ENCODE results near the gene MLLT1. TPM values are rescaled to one million over a fixed set of nuclear protein-coding genes. Genes with fewer than 3 reads are reported as not detected.

MLLT1 gene
- total RNA-seq, 1 experiment from 2014 or later = 29.0 TPM

DNA sequence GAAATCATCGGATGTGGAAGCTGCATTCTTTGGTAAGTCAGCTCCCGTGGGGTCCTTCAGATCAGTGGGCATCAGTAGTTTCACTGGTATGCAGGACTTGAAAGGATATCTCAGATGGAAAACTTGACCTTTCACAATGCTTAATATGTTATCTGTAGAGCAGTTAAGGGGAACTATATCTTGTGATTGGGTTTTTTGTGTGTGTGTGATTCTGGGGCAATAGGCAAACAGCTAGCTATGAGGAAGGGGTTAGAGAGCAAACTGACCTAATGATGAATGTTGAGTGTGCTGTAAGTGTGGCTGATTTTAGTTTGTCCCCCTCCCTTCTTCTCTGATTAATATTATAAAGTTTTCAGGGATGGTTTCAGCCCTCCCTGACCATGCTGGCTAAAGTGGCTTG is 91.0 kb downstream of the MLLT1 start:
- Histone ChIP-seq H3K36me3 (ENCODE audit: low read depth, low read length) (peaks cover 22% of the 10 kb centered on the region), H3K9me3 (ENCODE audit: low read length) (no peaks in the 10 kb centered on the region), H3K27ac (ENCODE audit: low read length) (no peak overlapping the region), H3K4me1 (ENCODE audit: insufficient read depth, low read length) (no peaks in the 10 kb centered on the region), H3K79me2 (ENCODE audit: low read length) (peaks cover 3% of the 10 kb centered on the region; the same call in 1 of the 2 replicates), H3K4me2 (ENCODE audit: low read length) (no peak overlapping the region), H3K4me3 (ENCODE audit: low read length) (no peak overlapping the region), H4K20me1 (ENCODE audit: low read length) (no peaks in the 10 kb centered on the region), H3K9me2 (replicated peaks; ENCODE audit: low read length) (no peaks in the 10 kb centered on the region), H3F3A (ENCODE audit: low read length, unreplicated experiment) (no peaks in the 10 kb centered on the region), H2AFZ (ENCODE audit: low read length) (no peak overlapping the region), H3K27me3 (ENCODE audit: low read length) (no peaks in the 10 kb centered on the region), H3K9ac (ENCODE audit: low read length) (no peak overlapping the region)
- ATAC-seq (no peak), DNase-seq (no peak)
- TF ChIP-seq, protein P1, sequence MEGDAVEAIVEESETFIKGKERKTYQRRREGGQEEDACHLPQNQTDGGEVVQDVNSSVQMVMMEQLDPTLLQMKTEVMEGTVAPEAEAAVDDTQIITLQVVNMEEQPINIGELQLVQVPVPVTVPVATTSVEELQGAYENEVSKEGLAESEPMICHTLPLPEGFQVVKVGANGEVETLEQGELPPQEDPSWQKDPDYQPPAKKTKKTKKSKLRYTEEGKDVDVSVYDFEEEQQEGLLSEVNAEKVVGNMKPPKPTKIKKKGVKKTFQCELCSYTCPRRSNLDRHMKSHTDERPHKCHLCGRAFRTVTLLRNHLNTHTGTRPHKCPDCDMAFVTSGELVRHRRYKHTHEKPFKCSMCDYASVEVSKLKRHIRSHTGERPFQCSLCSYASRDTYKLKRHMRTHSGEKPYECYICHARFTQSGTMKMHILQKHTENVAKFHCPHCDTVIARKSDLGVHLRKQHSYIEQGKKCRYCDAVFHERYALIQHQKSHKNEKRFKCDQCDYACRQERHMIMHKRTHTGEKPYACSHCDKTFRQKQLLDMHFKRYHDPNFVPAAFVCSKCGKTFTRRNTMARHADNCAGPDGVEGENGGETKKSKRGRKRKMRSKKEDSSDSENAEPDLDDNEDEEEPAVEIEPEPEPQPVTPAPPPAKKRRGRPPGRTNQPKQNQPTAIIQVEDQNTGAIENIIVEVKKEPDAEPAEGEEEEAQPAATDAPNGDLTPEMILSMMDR (conservative IDR thresholded peaks at IDR 0.05; ENCODE audit: low read depth, low read length) = no peak
- intact Hi-C loops (cut with micrococcal nuclease) = no loop called here
- BruUV-seq (replicated peaks) = no TSS peak
- CTCF ChIA-PET = no interaction called here
- POLR2A ChIA-PET (ENCODE audit: unreplicated experiment) = no interaction called here

DNA sequence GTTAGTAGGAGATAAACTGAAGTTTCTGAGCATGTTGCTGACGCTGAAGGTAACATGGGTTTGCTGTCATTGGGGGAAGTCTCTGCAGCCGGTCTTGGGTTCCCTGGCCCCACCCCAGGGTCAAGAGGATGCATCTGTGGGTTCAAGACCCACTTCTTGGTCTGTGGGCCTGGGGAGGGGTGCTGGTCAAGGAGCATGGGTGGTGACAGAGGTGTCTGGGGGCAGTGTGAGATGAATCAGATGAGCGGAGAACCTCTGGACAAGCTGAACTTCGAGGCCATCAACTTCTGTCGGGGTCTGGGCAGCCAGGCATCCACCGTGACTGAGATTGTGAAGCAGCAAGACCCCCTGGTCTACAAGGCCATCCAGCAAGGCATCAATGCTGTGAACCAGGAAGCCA is 92.4 kb downstream of the MLLT1 start:
- intact Hi-C loops (cut with micrococcal nuclease) = no loop called here
- BruUV-seq (replicated peaks) = no TSS peak
- no peak overlapping the region for H3K4me2 ChIP-seq (ENCODE audit: low read length)
- H3K9me2 ChIP-seq (replicated peaks; ENCODE audit: low read length) = no peaks in the 10 kb centered on the region
- no peaks in the 10 kb centered on the region for H3K79me2 ChIP-seq (ENCODE audit: low read length)
- H3K36me3 ChIP-seq (ENCODE audit: low read depth, low read length) = peaks cover 13% of the 10 kb centered on the region
- no peaks in the 10 kb centered on the region for H3K27me3 ChIP-seq (ENCODE audit: low read length)
- H3K27ac ChIP-seq (ENCODE audit: low read length) = no peak overlapping the region
- H4K20me1 ChIP-seq (ENCODE audit: low read length) = no peaks in the 10 kb centered on the region
- ChIA-PET CTCF (no interaction called here), POLR2A (ENCODE audit: unreplicated experiment) (no interaction called here)
- no peak overlapping the region for H3K9ac ChIP-seq (ENCODE audit: low read length)
- no peak overlapping the region for H2AFZ ChIP-seq (ENCODE audit: low read length)
- H3K9me3 ChIP-seq (ENCODE audit: low read length) = no peaks in the 10 kb centered on the region
- TF ChIP-seq, protein P1 (conservative IDR thresholded peaks at IDR 0.05; ENCODE audit: low read depth, low read length) = no peak
- TF ChIP-seq EZH2phosphoT487 (IDR thresholded peaks at IDR 0.05; ENCODE audit: borderline replicate concordance, low read length) (no peak), EZH2 (IDR thresholded peaks at IDR 0.05; ENCODE audit: low read length, unreplicated experiment) (no peak)
- DNase-seq = no peak
- H3K4me1 ChIP-seq (ENCODE audit: insufficient read depth, low read length) = no peaks in the 10 kb centered on the region
- ATAC-seq = no peak
- H3K4me3 ChIP-seq (ENCODE audit: low read length) = no peak overlapping the region
- no peaks in the 10 kb centered on the region for H3F3A ChIP-seq (ENCODE audit: low read length, unreplicated experiment)

DNA sequence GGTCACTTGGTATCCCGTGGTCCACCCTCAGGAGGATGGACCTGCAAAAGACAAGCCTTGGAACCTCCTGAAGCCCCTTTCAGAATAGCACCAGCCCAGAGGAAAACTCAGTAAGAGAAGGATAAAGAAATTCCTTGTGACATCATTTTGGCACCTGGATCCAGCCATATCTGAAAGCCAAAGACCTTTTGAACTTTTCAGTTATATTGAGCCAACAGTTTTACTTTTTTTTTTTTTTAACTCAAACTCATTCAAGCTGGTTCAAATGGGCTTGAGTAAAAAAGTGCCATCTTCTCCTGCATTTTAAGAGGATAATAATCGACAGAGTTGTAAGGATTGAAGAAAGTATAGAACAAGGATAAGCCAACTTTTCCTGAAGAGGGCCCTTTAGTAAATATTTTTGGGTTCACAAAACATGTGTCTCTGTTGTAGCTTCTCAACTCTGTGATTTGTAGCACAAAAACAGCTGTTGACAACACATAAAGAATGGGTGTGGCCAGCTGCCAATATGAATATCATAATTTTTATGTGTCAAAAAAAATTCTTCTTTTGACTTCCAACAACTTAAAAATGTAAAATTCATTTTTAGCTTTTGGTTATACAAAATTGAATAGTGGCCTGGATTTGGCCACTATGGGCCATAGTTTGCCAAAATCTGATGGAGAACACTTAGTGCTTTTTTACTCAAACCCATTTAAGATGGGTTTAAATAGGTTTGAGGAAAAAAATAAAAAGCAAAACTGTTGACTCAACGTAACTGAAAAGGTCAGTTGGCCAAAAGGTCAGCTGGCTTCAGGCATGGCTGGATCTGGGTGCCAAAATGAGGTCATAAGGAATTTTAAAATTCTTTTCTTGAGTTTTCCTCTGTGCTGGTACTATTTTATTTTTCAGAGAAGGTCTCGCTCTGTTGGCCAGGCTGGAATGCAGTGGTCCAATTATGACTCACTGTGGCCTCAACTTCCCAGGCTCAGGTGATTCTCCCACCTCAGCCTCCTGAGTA is 93.6 kb downstream of the MLLT1 start:
- CTCF ChIA-PET = no interaction called here
- no peaks in the 10 kb centered on the region for H3F3A ChIP-seq (ENCODE audit: low read length, unreplicated experiment)
- no peak for ATAC-seq

More for the DNA sequence above, 93.6 kb downstream of the MLLT1 start:
- DNase-seq = no peak
- H3K4me2 ChIP-seq (ENCODE audit: low read length) = no peak overlapping the region
- no TSS peak for BruUV-seq (replicated peaks)
- H3K4me1 ChIP-seq (ENCODE audit: insufficient read depth, low read length) = no peaks in the 10 kb centered on the region
- no peaks in the 10 kb centered on the region for H3K9me3 ChIP-seq (ENCODE audit: low read length)
- H3K36me3 ChIP-seq (ENCODE audit: low read depth, low read length) = 0 out of 2 replicates have a peak, but pooled peaks cover 4% of the 10 kb centered on the region
- H3K9ac ChIP-seq (ENCODE audit: low read length) = no peak overlapping the region
- H3K27ac ChIP-seq (ENCODE audit: low read length) = no peak overlapping the region
- TF ChIP-seq EZH2phosphoT487 (IDR thresholded peaks at IDR 0.05; ENCODE audit: borderline replicate concordance, low read length) (no peak), EZH2 (IDR thresholded peaks at IDR 0.05; ENCODE audit: low read length, unreplicated experiment) (no peak)
- TF ChIP-seq, protein P1 (conservative IDR thresholded peaks at IDR 0.05; ENCODE audit: low read depth, low read length) = no peak
- POLR2A ChIA-PET (ENCODE audit: unreplicated experiment) = interaction anchor here (0.7 kb wide), 1 partner anchor 1618 kb away, joined by 3 read pairs; no protein-coding TSS in a partner anchor
- no peaks in the 10 kb centered on the region for H3K79me2 ChIP-seq (ENCODE audit: low read length)
- no peaks in the 10 kb centered on the region for H3K27me3 ChIP-seq (ENCODE audit: low read length)
- intact Hi-C loops (cut with micrococcal nuclease) = no loop called here
- H3K9me2 ChIP-seq (replicated peaks; ENCODE audit: low read length) = no peaks in the 10 kb centered on the region
- no peak overlapping the region for H2AFZ ChIP-seq (ENCODE audit: low read length)
- no peaks in the 10 kb centered on the region for H4K20me1 ChIP-seq (ENCODE audit: low read length)
- no peak overlapping the region for H3K4me3 ChIP-seq (ENCODE audit: low read length)

Data from PC-3 (cell line).